Transverse colon (tissue), 4 donors: ENCODE data around the gene CPSF4L.

ENCODE experiments used
- CTCF ChIP-seq, 5 experiments: fragments of 200-600 bp in 3 of 5; fragments of 450-650 bp in 2 of 5; sonication (generic) in 3 of 5; IDR thresholded peaks; 1 replicate in 2 of 5; 2 replicates in 3 of 5; pipeline ENCODE4 v1.5.1; 2016 to 2017; ENCODE audit warnings: antibody characterized with exemption in 5 of 5, inconsistent platforms in 3 of 5, mild to moderate bottlenecking in 2 of 5, moderate library complexity in 1 of 5
- EP300 ChIP-seq: sonication (generic); formaldehyde crosslinking; IDR thresholded peaks from one replicate; pipeline ENCODE4 v1.6.1; 2017; ENCODE audit warnings: antibody characterized with exemption, low read depth
- POLR2A ChIP-seq: fragments of 450-650 bp; IDR thresholded peaks from one replicate; pipeline ENCODE4 v1.6.1; 2016; ENCODE audit warnings: antibody characterized with exemption, mild to moderate bottlenecking, moderate library complexity
- POLR2AphosphoS5 ChIP-seq, 3 donors: sonication (generic); formaldehyde crosslinking; IDR thresholded peaks; one replicate each; pipeline ENCODE4 v1.6.1; 2016; ENCODE audit warnings: antibody characterized with exemption in 3 of 3

- TF ChIP-seq CTCF (IDR thresholded peaks at IDR 0.05), result no peak
- no peak for TF ChIP-seq POLR2AphosphoS5 (IDR thresholded peaks at IDR 0.05)
- no peak for TF ChIP-seq EP300
- TF ChIP-seq POLR2A, result no peak
These were observed 36.5 kb upstream of the CPSF4L start for GRCh38 chr17:73297934-73298861.
